ENCODE results near the gene PKN1. TPM values are rescaled to one million over a fixed set of nuclear protein-coding genes. Genes with fewer than 3 reads are reported as not detected.
A peak's percentile ranks its signal among the peaks of the same experiment; 100 is the strongest.

Gene PKN1
- total and polyA plus RNA-seq, 2 of the 13 experiments (the other 11 are each of a cell fraction or from before 2014, with no cell fraction given) = 45.7 to 54.5 TPM

DNA sequence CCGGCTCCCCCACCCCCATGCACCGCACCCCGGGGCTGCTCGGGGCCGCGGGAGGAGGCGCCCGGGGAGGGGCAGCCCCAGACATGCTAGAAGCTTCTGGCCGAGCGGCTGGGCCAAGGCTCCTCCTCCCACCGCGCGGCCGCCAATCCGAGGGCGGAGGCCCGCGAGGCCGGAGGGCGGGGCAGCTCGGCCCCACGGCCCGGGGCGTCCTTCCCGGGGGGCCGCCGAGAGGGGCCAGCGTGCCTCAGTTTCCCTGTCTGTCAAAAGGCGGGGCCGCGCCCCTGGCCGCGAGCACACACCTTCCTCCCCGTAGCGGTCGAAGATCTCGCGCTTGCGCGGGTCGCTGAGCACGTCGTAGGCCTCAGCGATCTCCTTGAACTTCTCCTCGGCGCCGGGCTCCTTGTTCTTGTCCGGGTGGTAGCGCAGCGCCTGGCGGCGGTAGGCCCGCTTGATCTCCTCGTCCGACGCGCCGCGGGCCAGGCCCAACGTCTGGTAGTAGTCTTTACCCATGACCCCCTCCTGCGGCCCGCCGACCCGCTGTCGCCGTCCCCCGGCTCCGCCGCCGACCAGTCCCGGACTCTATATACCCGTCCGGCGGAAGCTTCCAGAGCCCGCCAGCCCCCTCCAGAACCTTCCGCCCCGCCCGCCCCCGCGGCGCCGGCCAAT lies 84.9 kb downstream of the PKN1 start, which contains the start of gene DNAJB1 (continued):
- TF ChIP-seq FOSL2 (CRISPR knock-in tag; IDR thresholded peaks at IDR 0.05) (peak; percentile 38; the same call in 1 of the 2 replicates), ZNF891 (CRISPR knock-in tag; IDR thresholded peaks at IDR 0.05) (peak; percentile 73), ZNF788 (CRISPR knock-in tag; IDR thresholded peaks at IDR 0.05; ENCODE audit: borderline replicate concordance) (peak; percentile 67; the same call in 1 of the 2 replicates), ADNP (CRISPR knock-in tag; IDR thresholded peaks at IDR 0.05) (0 out of 2 replicates have a peak, but pooled peaks have one; percentile 51), MED1 (CRISPR knock-in tag; IDR thresholded peaks at IDR 0.05) (peak; percentile 38; the same call in 1 of the 2 replicates), ERF (CRISPR knock-in tag; IDR thresholded peaks at IDR 0.05) (no peak; the same call in 1 of the 2 replicates), ZNF605 (CRISPR knock-in tag; IDR thresholded peaks at IDR 0.05) (no peak; the same call in 1 of the 2 replicates), ZNF772 (CRISPR knock-in tag; IDR thresholded peaks at IDR 0.05) (peak; percentile 67; the same call in 1 of the 2 replicates)
- TF ChIP-seq, protein P1, sequence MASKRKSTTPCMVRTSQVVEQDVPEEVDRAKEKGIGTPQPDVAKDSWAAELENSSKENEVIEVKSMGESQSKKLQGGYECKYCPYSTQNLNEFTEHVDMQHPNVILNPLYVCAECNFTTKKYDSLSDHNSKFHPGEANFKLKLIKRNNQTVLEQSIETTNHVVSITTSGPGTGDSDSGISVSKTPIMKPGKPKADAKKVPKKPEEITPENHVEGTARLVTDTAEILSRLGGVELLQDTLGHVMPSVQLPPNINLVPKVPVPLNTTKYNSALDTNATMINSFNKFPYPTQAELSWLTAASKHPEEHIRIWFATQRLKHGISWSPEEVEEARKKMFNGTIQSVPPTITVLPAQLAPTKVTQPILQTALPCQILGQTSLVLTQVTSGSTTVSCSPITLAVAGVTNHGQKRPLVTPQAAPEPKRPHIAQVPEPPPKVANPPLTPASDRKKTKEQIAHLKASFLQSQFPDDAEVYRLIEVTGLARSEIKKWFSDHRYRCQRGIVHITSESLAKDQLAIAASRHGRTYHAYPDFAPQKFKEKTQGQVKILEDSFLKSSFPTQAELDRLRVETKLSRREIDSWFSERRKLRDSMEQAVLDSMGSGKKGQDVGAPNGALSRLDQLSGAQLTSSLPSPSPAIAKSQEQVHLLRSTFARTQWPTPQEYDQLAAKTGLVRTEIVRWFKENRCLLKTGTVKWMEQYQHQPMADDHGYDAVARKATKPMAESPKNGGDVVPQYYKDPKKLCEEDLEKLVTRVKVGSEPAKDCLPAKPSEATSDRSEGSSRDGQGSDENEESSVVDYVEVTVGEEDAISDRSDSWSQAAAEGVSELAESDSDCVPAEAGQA (IDR thresholded peaks at IDR 0.05; ENCODE audit: low read depth) = peak; percentile 11; the same call in 1 of the 2 replicates
- TF ChIP-seq, protein P1 (CRISPR knock-in tag; IDR thresholded peaks at IDR 0.05; ENCODE audit: borderline replicate concordance) = peak; percentile 42; the same call in 1 of the 2 replicates
- TF ChIP-seq, protein P2, sequence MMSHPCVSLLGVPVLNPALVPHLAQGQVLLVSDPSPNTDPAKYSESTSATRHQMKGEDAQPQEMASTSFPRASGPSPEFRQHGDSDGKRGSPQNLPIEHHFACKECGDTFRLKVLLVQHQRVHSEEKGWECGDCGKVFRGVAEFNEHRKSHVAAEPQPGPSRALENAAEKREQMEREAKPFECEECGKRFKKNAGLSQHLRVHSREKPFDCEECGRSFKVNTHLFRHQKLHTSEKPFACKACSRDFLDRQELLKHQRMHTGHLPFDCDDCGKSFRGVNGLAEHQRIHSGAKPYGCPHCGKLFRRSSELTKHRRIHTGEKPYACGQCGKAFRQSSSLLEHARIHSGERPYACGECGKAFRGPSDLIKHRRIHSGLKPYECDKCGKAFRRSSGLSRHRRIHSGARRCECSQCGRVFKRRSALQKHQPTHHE (CRISPR knock-in tag; IDR thresholded peaks at IDR 0.05; ENCODE audit: borderline replicate concordance) = peak; percentile 78; the same call in 1 of the 2 replicates
- TF ChIP-seq, protein P3, sequence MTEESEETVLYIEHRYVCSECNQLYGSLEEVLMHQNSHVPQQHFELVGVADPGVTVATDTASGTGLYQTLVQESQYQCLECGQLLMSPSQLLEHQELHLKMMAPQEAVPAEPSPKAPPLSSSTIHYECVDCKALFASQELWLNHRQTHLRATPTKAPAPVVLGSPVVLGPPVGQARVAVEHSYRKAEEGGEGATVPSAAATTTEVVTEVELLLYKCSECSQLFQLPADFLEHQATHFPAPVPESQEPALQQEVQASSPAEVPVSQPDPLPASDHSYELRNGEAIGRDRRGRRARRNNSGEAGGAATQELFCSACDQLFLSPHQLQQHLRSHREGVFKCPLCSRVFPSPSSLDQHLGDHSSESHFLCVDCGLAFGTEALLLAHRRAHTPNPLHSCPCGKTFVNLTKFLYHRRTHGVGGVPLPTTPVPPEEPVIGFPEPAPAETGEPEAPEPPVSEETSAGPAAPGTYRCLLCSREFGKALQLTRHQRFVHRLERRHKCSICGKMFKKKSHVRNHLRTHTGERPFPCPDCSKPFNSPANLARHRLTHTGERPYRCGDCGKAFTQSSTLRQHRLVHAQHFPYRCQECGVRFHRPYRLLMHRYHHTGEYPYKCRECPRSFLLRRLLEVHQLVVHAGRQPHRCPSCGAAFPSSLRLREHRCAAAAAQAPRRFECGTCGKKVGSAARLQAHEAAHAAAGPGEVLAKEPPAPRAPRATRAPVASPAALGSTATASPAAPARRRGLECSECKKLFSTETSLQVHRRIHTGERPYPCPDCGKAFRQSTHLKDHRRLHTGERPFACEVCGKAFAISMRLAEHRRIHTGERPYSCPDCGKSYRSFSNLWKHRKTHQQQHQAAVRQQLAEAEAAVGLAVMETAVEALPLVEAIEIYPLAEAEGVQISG (CRISPR knock-in tag; IDR thresholded peaks at IDR 0.05) = peak; percentile 59
- TF ChIP-seq, protein P4, sequence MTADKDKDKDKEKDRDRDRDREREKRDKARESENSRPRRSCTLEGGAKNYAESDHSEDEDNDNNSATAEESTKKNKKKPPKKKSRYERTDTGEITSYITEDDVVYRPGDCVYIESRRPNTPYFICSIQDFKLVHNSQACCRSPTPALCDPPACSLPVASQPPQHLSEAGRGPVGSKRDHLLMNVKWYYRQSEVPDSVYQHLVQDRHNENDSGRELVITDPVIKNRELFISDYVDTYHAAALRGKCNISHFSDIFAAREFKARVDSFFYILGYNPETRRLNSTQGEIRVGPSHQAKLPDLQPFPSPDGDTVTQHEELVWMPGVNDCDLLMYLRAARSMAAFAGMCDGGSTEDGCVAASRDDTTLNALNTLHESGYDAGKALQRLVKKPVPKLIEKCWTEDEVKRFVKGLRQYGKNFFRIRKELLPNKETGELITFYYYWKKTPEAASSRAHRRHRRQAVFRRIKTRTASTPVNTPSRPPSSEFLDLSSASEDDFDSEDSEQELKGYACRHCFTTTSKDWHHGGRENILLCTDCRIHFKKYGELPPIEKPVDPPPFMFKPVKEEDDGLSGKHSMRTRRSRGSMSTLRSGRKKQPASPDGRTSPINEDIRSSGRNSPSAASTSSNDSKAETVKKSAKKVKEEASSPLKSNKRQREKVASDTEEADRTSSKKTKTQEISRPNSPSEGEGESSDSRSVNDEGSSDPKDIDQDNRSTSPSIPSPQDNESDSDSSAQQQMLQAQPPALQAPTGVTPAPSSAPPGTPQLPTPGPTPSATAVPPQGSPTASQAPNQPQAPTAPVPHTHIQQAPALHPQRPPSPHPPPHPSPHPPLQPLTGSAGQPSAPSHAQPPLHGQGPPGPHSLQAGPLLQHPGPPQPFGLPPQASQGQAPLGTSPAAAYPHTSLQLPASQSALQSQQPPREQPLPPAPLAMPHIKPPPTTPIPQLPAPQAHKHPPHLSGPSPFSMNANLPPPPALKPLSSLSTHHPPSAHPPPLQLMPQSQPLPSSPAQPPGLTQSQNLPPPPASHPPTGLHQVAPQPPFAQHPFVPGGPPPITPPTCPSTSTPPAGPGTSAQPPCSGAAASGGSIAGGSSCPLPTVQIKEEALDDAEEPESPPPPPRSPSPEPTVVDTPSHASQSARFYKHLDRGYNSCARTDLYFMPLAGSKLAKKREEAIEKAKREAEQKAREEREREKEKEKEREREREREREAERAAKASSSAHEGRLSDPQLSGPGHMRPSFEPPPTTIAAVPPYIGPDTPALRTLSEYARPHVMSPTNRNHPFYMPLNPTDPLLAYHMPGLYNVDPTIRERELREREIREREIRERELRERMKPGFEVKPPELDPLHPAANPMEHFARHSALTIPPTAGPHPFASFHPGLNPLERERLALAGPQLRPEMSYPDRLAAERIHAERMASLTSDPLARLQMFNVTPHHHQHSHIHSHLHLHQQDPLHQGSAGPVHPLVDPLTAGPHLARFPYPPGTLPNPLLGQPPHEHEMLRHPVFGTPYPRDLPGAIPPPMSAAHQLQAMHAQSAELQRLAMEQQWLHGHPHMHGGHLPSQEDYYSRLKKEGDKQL (CRISPR knock-in tag; IDR thresholded peaks at IDR 0.05; ENCODE audit: low read depth) = no peak

Data from HepG2 (cell line).